ENCODE results near the gene MYO18A. TPM values are rescaled to one million over a fixed set of nuclear protein-coding genes. Genes with fewer than 3 reads are reported as not detected.

MYO18A gene
- total RNA-seq, 2 donors from 2014 or later: 34.6 to 80.5 TPM

DNA sequence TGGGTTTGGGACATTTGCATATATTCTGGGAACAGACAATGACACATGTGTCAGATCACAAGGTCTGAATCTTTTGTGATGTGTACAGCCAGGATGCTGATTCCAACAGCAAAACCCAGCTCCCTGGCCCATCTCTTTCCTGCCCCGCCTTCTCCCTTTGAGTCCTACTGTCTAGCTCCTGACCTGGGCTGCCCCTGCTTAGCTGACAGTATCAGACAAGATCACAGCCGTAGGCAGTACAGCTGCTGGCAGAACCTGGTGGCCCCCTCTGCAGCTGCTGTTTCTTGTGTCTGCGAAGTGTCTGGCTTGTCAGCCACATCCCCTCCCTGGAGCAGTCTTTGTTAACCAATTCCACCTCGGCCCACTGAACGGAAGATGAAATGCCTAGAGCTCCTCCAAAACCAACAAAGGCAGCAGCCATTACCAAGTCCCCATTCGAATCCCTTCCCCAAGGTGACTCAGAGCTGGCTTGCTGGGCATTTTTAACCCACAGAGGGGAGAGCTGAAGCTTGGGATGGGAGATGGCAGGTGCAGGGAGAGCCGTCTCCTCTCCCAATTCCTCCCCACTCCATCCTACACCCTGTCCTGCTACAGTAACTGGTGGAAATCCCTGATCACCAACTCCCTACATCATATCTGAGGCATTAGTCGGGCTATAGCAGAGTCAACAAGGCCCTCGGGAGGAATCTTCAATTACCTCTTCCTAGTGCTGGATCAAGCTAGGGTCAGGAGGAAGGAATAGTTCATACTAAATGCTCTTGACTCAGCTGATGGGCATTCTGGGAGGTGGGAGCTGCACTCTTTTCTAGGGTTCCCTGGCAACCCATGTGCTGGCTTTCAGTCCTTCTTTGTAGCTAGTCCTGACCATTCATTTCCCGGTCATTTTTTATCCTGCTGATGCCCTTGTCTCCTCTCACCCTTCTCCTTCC, 131.5 kb downstream of the MYO18A start:
- TF ChIP-seq POLR2AphosphoS5 (IDR thresholded peaks at IDR 0.05) (no peak), POLR2A (IDR thresholded peaks at IDR 0.05) (no peak)
- TF ChIP-seq, protein P1, sequence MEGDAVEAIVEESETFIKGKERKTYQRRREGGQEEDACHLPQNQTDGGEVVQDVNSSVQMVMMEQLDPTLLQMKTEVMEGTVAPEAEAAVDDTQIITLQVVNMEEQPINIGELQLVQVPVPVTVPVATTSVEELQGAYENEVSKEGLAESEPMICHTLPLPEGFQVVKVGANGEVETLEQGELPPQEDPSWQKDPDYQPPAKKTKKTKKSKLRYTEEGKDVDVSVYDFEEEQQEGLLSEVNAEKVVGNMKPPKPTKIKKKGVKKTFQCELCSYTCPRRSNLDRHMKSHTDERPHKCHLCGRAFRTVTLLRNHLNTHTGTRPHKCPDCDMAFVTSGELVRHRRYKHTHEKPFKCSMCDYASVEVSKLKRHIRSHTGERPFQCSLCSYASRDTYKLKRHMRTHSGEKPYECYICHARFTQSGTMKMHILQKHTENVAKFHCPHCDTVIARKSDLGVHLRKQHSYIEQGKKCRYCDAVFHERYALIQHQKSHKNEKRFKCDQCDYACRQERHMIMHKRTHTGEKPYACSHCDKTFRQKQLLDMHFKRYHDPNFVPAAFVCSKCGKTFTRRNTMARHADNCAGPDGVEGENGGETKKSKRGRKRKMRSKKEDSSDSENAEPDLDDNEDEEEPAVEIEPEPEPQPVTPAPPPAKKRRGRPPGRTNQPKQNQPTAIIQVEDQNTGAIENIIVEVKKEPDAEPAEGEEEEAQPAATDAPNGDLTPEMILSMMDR (IDR thresholded peaks at IDR 0.05): no peak
- H3K27ac ChIP-seq: no peak overlapping the region
- H3K27me3 ChIP-seq (replicated peaks; ENCODE audit: insufficient read depth): no peaks in the 10 kb centered on the region
- H3K4me1 ChIP-seq (replicated peaks): no peaks in the 10 kb centered on the region
- no peak overlapping the region for H3K4me3 ChIP-seq
- no peaks in the 10 kb centered on the region for H3K36me3 ChIP-seq
- 50% methylated on average over 10 of the region's 10 CpGs for WGBS
- intact Hi-C loops (cut with DNase I): no loop called here
- no peak for DNase-seq (ENCODE audit: low spot score)
- H3K9me3 ChIP-seq: no peaks in the 10 kb centered on the region

DNA sequence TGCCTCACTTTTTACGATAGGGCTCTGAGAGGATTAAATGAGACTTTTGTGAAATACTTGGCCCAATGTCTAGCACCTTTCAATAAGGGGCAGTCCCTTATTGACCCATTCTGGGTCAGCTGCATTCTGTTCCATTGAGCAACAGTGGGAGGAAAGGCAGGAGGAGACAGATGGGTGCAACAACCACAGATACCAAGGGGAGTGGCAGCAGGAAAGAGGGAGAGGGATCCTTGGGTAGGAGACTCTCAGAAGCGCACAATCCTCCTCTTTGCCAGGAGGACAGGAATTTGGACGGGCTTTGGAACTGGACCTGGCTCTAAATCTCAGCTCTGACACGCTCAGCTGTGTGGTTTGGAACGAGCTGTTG, 133.7 kb downstream of the MYO18A start:
- no peak overlapping the region for H3K4me3 ChIP-seq
- H3K36me3 ChIP-seq: no peaks in the 10 kb centered on the region
- H3K27ac ChIP-seq: no peak overlapping the region
- H3K9me3 ChIP-seq: no peaks in the 10 kb centered on the region
- no peak for DNase-seq (ENCODE audit: low spot score)
- no peaks in the 10 kb centered on the region for H3K4me1 ChIP-seq (replicated peaks)
- intact Hi-C loops (cut with DNase I): no loop called here
- 79% methylated on average over 5 of the region's 5 CpGs for WGBS
- TF ChIP-seq POLR2A (IDR thresholded peaks at IDR 0.05) (no peak), POLR2AphosphoS5 (IDR thresholded peaks at IDR 0.05) (no peak)
- TF ChIP-seq, protein P1 (IDR thresholded peaks at IDR 0.05): no peak
- no peaks in the 10 kb centered on the region for H3K27me3 ChIP-seq (replicated peaks; ENCODE audit: insufficient read depth)

DNA sequence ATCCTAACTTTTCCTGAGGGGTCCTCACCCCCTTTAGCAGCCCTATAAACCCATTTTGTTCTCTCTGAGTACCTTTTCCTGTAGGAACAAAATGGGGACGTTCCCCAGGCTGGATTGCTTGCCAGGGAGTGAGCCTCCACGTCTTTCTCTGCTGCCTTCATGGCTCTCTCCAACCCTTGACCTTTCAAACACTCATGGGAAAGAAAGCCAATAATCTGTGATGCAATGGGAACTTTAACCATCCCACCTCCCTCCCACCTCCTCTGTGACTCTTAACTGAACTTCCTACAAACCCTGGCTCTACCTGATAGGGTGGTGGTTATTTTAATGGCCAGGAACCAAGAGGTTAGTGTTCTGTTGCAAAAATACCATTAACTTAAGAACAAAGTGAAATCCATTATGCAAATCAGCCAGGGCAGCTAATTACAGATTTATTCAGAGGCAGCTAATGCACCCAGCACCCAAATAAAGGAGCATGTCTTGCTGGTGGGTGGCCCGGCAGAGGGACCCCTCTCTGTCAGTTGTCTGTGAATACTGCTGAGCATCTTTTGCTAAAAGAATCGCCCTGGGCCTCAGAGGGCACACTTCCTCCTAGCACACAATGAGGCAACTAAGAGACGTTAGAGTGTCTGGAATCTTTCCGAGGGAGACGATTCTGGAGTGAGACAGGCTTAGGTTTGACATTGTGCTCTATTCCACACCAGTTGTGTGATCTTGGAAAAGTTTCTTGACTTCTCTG, 134.3 kb downstream of the MYO18A start:
- TF ChIP-seq POLR2AphosphoS5 (IDR thresholded peaks at IDR 0.05): no peak
- no peak for TF ChIP-seq POLR2A (IDR thresholded peaks at IDR 0.05)
- TF ChIP-seq, protein P1 (IDR thresholded peaks at IDR 0.05): no peak
- intact Hi-C loops (cut with DNase I): no loop called here
- Histone ChIP-seq H3K4me1 (replicated peaks) (no peaks in the 10 kb centered on the region), H3K9me3 (no peaks in the 10 kb centered on the region), H3K36me3 (no peaks in the 10 kb centered on the region), H3K27me3 (replicated peaks; ENCODE audit: insufficient read depth) (no peaks in the 10 kb centered on the region), H3K27ac (no peak overlapping the region), H3K4me3 (no peak overlapping the region)
- no peak for DNase-seq (ENCODE audit: low spot score)
- WGBS: 81% methylated on average over 7 of the region's 7 CpGs

DNA sequence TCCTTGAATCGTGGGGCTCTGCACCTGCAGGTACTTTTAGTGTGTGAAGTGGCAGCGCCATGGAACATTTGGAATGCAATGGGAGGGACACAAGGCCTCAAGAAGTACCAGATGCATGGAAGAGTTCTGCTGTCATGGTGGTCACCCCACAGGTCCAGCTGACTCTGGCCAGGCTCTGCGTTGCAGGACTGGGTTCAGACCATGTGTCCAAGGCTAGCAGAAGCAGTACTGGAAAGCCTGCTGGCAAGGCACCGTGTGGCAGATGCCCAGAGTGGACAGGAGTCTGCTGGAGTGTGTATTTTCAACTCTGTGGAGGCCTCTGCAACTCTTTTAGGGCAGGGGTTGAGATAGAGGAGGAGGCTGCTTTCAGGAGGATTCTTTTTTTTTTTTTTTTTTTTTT, 135.2 kb downstream of the MYO18A start:
- Histone ChIP-seq H3K4me1 (replicated peaks) (no peaks in the 10 kb centered on the region), H3K36me3 (no peaks in the 10 kb centered on the region), H3K9me3 (no peaks in the 10 kb centered on the region), H3K27ac (no peak overlapping the region), H3K4me3 (no peak overlapping the region), H3K27me3 (replicated peaks; ENCODE audit: insufficient read depth) (no peaks in the 10 kb centered on the region)
- intact Hi-C loops (cut with DNase I): no loop called here
- 92% methylated on average over 4 of the region's 4 CpGs for WGBS
- DNase-seq (ENCODE audit: low spot score): no peak
- no peak for TF ChIP-seq POLR2AphosphoS5 (IDR thresholded peaks at IDR 0.05)
- TF ChIP-seq POLR2A (IDR thresholded peaks at IDR 0.05): no peak
- TF ChIP-seq, protein P1 (IDR thresholded peaks at IDR 0.05): no peak

Measured in prostate gland (tissue), 2 donors.